K562 (cell line): Measurements from ENCODE around the gene GOLT1A. TPM values are rescaled to one million over a fixed set of nuclear protein-coding genes. Genes with fewer than 3 reads are reported as not detected.

Experiments
- ADNP ChIP-seq: fragments of 200-800 bp; sonication (Bioruptor generic); IDR thresholded peaks from 2 replicates; pipeline ENCODE4 v1.6.1; 2016; ENCODE audit warnings: missing genetic modification characterization, missing compliant biosample characterization
- FOXA3 ChIP-seq, 2 experiments: fragments of 450-650 bp in 1 of 2; sonication (generic) in 1 of 2; formaldehyde crosslinking; IDR thresholded peaks in 1 of 2; conservative IDR thresholded peaks in 1 of 2; 2 replicates each; pipeline versions ENCODE4 v1.4.0 to v1.8.0; 2020 to 2022; ENCODE audit warnings: mild to moderate bottlenecking in 2 of 2, missing genetic modification reagents in 1 of 2
- HDAC3 ChIP-seq: fragments of 450-650 bp; IDR thresholded peaks from 2 replicates; pipeline ENCODE4 v1.6.1; 2018; ENCODE audit warnings: borderline replicate concordance, mild to moderate bottlenecking, moderate library complexity; ENCODE audit not compliant: partially characterized antibody
- KDM4B ChIP-seq, 2 experiments: fragments of 450-650 bp in 1 of 2; sonication (generic) in 1 of 2; IDR thresholded peaks; 2 replicates each; pipeline ENCODE4 v1.6.1; 2016 to 2017; ENCODE audit warnings: borderline replicate concordance in 2 of 2, antibody characterized with exemption in 1 of 2, low read depth in 1 of 2, mild to moderate bottlenecking in 1 of 2
- KLF1 ChIP-seq: fragments of 450-650 bp; IDR thresholded peaks from 2 replicates; pipeline ENCODE4 v1.6.1; 2016; ENCODE audit warnings: missing genetic modification characterization, missing compliant biosample characterization
- MAFG ChIP-seq: fragments of 450-650 bp; conservative IDR thresholded peaks from 2 replicates; pipeline ENCODE4 v1.6.1; 2016; ENCODE audit warnings: missing genetic modification characterization, missing compliant biosample characterization
- NCOR1 ChIP-seq: fragments of 450-650 bp; IDR thresholded peaks from 2 replicates; pipeline ENCODE4 v1.6.1; 2016; ENCODE audit warnings: mild to moderate bottlenecking, moderate library complexity
- NUFIP1 ChIP-seq: fragments of 450-650 bp; IDR thresholded peaks from 2 replicates; pipeline ENCODE4 v1.6.1; 2018; ENCODE audit not compliant: partially characterized antibody
- SMAD3 ChIP-seq: fragments of 450-650 bp; formaldehyde crosslinking; conservative IDR thresholded peaks from 2 replicates; pipeline ENCODE4 v1.4.0; 2020; ENCODE audit warnings: mild to moderate bottlenecking
- ZFP30 ChIP-seq: fragments of 250-450 bp; sonication (Bioruptor Pico); IDR thresholded peaks from 2 replicates; pipeline ENCODE4 v1.8.0; 2022; ENCODE audit warnings: moderate library complexity, mild to moderate bottlenecking, inconsistent platforms, borderline replicate concordance
- ZNF347 ChIP-seq: fragments of 450-650 bp; formaldehyde crosslinking; IDR thresholded peaks from 2 replicates; pipeline ENCODE4 v1.4.0; 2020; ENCODE audit warnings: low read depth, mild to moderate bottlenecking, moderate library complexity
- ZNF507 ChIP-seq: conservative IDR thresholded peaks from 2 replicates; pipeline ENCODE4 v1.6.1; 2017; ENCODE audit warnings: missing genetic modification characterization, missing compliant biosample characterization
- polyA plus RNA-seq, 8 experiments: library from polyadenylated mRNA; depleted of rRNA in 4 of 8; stranded (reverse) in 5 of 8; unstranded in 3 of 8; fragments of >200 nt; fragmentation: Nextera tagmentation in 2 of 8; fragmentation: Illumina TruSeq in 1 of 8; extraction: Ambion mirVana in 2 of 8; extraction: Trizol in 1 of 8; gene quantifications; 2 replicates each; pipeline versions ENCODE4 v1.2.1 to v1.2.3, GENCODE V29; 2011 to 2014; ENCODE audit warnings: inconsistent platforms in 1 of 8, missing spikeins in 1 of 8
- total RNA-seq, 7 experiments: library from RNA; depleted of rRNA in 6 of 7; stranded (reverse); fragments of >200 nt in 6 of 7; fragmentation: Illumina TruSeq in 2 of 7; extraction: Trizol in 2 of 7; gene quantifications; 2 replicates each; pipeline versions ENCODE4 v1.2.1 to v1.2.3, GENCODE V29; 2011 to 2021; ENCODE audit warnings: low replicate concordance in 1 of 7
- TF ChIP-seq, protein P1 (sequence below), 2 experiments: fragments of 150-350 bp in 1 of 2; IDR thresholded peaks; 2 replicates each; pipeline ENCODE4 v1.6.1; 2012 to 2016; ENCODE audit warnings: low read depth in 2 of 2, low read length in 2 of 2, mild to moderate bottlenecking in 1 of 2, moderate library complexity in 1 of 2
- TF ChIP-seq, protein P2 (sequence below), 3 experiments: fragments of 200-800 bp in 1 of 3; fragments of 250-450 bp in 1 of 3; fragments of 450-650 bp in 1 of 3; sonication (Bioruptor Pico) in 1 of 3; sonication (Bioruptor generic) in 1 of 3; formaldehyde crosslinking in 1 of 3; IDR thresholded peaks; 2 replicates each; pipeline versions ENCODE4 v1.6.1 to v1.8.0; 2016 to 2022; ENCODE audit warnings: mild to moderate bottlenecking in 2 of 3, missing genetic modification characterization in 2 of 3, missing compliant biosample characterization in 1 of 3, moderate library complexity in 1 of 3
- TF ChIP-seq, protein P3 (sequence below): sonication (generic); formaldehyde crosslinking; IDR thresholded peaks from 2 replicates; pipeline ENCODE4 v1.8.0; 2022; ENCODE audit warnings: missing genetic modification reagents, mild to moderate bottlenecking, borderline replicate concordance
- TF ChIP-seq, protein P4 (sequence below): fragments of 200-800 bp; sonication (Bioruptor generic); IDR thresholded peaks from 2 replicates; pipeline ENCODE4 v1.6.1; 2017; ENCODE audit warnings: missing genetic modification characterization, missing compliant biosample characterization

Gene GOLT1A
- total and polyA plus RNA-seq, 9 of the 15 experiments (the other 6 are each of a cell fraction or from before 2014, with no cell fraction given) = not detected

DNA sequence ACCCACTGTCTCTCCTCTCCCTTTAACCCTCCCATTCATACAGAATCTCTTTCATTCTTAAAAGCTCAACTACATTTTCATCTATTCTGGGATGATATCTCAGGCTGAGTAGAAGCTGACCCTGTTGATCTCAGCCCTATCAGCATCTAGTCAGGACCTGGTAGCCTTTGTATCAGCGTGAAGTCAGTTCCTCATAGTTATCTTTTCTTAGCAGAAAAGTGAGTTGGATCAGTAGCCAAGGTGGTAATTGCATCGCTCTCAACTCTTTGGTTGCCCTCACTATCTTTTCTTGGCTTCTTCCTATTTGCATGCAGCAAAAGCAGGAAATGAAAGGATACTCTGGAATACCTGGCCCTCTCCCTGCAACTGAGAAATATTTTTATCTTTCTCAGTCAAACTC lies 13.6 kb upstream of the GOLT1A start (continued):
- TF ChIP-seq, protein P1, sequence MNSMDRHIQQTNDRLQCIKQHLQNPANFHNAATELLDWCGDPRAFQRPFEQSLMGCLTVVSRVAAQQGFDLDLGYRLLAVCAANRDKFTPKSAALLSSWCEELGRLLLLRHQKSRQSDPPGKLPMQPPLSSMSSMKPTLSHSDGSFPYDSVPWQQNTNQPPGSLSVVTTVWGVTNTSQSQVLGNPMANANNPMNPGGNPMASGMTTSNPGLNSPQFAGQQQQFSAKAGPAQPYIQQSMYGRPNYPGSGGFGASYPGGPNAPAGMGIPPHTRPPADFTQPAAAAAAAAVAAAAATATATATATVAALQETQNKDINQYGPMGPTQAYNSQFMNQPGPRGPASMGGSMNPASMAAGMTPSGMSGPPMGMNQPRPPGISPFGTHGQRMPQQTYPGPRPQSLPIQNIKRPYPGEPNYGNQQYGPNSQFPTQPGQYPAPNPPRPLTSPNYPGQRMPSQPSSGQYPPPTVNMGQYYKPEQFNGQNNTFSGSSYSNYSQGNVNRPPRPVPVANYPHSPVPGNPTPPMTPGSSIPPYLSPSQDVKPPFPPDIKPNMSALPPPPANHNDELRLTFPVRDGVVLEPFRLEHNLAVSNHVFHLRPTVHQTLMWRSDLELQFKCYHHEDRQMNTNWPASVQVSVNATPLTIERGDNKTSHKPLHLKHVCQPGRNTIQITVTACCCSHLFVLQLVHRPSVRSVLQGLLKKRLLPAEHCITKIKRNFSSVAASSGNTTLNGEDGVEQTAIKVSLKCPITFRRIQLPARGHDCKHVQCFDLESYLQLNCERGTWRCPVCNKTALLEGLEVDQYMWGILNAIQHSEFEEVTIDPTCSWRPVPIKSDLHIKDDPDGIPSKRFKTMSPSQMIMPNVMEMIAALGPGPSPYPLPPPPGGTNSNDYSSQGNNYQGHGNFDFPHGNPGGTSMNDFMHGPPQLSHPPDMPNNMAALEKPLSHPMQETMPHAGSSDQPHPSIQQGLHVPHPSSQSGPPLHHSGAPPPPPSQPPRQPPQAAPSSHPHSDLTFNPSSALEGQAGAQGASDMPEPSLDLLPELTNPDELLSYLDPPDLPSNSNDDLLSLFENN (IDR thresholded peaks at IDR 0.05; ENCODE audit: low read depth in 2 of 2, low read length in 2 of 2) = peak in 1 of 2 experiments; percentile 73; a peak in 1 of 4 replicates
- TF ChIP-seq HDAC3 (peak; percentile 52), FOXA3 (CRISPR knock-in tag; conservative IDR thresholded peaks at IDR 0.05 in 1 of 2, IDR thresholded peaks at IDR 0.05 in 1 of 2) (no peak), KDM4B (IDR thresholded peaks at IDR 0.05; ENCODE audit: borderline replicate concordance in 2 of 2, low read depth in 1 of 2) (no peak), ZNF347 (no peak), KLF1 (tag) (no peak), ZFP30 (CRISPR knock-in tag) (no peak), MAFG (tag) (no peak), NUFIP1 (no peak), ZNF507 (tag) (no peak), ADNP (tag) (no peak), NCOR1 (peak; percentile 87), SMAD3 (CRISPR knock-in tag) (peak; percentile 70; the same call in 1 of the 2 replicates)
- TF ChIP-seq, protein P2, sequence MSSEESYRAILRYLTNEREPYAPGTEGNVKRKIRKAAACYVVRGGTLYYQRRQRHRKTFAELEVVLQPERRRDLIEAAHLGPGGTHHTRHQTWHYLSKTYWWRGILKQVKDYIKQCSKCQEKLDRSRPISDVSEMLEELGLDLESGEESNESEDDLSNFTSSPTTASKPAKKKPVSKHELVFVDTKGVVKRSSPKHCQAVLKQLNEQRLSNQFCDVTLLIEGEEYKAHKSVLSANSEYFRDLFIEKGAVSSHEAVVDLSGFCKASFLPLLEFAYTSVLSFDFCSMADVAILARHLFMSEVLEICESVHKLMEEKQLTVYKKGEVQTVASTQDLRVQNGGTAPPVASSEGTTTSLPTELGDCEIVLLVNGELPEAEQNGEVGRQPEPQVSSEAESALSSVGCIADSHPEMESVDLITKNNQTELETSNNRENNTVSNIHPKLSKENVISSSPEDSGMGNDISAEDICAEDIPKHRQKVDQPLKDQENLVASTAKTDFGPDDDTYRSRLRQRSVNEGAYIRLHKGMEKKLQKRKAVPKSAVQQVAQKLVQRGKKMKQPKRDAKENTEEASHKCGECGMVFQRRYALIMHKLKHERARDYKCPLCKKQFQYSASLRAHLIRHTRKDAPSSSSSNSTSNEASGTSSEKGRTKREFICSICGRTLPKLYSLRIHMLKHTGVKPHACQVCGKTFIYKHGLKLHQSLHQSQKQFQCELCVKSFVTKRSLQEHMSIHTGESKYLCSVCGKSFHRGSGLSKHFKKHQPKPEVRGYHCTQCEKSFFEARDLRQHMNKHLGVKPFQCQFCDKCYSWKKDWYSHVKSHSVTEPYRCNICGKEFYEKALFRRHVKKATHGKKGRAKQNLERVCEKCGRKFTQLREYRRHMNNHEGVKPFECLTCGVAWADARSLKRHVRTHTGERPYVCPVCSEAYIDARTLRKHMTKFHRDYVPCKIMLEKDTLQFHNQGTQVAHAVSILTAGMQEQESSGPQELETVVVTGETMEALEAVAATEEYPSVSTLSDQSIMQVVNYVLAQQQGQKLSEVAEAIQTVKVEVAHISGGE (CRISPR knock-in tag; IDR thresholded peaks at IDR 0.05) = peak in 1 of 3 experiments; percentile 77; a peak in 2 of 6 replicates
- TF ChIP-seq, protein P3, sequence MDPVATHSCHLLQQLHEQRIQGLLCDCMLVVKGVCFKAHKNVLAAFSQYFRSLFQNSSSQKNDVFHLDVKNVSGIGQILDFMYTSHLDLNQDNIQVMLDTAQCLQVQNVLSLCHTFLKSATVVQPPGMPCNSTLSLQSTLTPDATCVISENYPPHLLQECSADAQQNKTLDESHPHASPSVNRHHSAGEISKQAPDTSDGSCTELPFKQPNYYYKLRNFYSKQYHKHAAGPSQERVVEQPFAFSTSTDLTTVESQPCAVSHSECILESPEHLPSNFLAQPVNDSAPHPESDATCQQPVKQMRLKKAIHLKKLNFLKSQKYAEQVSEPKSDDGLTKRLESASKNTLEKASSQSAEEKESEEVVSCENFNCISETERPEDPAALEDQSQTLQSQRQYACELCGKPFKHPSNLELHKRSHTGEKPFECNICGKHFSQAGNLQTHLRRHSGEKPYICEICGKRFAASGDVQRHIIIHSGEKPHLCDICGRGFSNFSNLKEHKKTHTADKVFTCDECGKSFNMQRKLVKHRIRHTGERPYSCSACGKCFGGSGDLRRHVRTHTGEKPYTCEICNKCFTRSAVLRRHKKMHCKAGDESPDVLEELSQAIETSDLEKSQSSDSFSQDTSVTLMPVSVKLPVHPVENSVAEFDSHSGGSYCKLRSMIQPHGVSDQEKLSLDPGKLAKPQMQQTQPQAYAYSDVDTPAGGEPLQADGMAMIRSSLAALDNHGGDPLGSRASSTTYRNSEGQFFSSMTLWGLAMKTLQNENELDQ = no peak
- TF ChIP-seq, protein P4, sequence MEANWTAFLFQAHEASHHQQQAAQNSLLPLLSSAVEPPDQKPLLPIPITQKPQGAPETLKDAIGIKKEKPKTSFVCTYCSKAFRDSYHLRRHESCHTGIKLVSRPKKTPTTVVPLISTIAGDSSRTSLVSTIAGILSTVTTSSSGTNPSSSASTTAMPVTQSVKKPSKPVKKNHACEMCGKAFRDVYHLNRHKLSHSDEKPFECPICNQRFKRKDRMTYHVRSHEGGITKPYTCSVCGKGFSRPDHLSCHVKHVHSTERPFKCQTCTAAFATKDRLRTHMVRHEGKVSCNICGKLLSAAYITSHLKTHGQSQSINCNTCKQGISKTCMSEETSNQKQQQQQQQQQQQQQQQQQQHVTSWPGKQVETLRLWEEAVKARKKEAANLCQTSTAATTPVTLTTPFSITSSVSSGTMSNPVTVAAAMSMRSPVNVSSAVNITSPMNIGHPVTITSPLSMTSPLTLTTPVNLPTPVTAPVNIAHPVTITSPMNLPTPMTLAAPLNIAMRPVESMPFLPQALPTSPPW (CRISPR knock-in tag) = peak; percentile 47
